HepG2 (cell line): ENCODE results near the gene CYSTM1. TPM values are rescaled to one million over a fixed set of nuclear protein-coding genes. Genes with fewer than 3 reads are reported as not detected.

Source experiments
- ATAC-seq: fragments of 200-7000 bp; cut with Tn5 transposase; 3 replicates; pipeline ENCODE4 v1.9.1; 2020; ENCODE audit warnings: mild to moderate bottlenecking, moderate library complexity
- BruUV-seq: library from RNA; stranded (reverse); fragments of 400-500 nt; replicated peaks from 2 replicates; lab custom pipeline; 2021; lab: Mats Ljungman, UMichigan
- CTCF ChIA-PET: fragments of 300-600 bp; formaldehyde crosslinking; extraction: SDS; loops from one replicate; lab custom pipeline; 2021; ENCODE audit warnings: low total read pairs, inconsistent platforms, low intra/inter-chr PET ratio; lab: Yijun Ruan, JAX
- POLR2A ChIA-PET: fragments of 350-600 bp; sonication (Branson Sonifier 250); formaldehyde crosslinking; loops from one replicate; lab custom pipeline; 2020; ENCODE audit warnings: antibody characterized with exemption, inconsistent platforms; lab: Yijun Ruan, JAX
- DNase-seq: peaks from one replicate; pipeline ENCODE4 v3.0.0-alpha.2; 2015; ENCODE audit warnings: low spot score
- FAIRE-seq: peaks from 3 replicates; lab custom pipeline; 2011; peaks lifted over from hg19 to GRCh38; lab: Jason Lieb, UNC
- H2AFZ ChIP-seq: one replicate; pipeline ENCODE4 v1.6.1; 2011; ENCODE audit warnings: low read length, inconsistent platforms
- H3K27ac ChIP-seq: fragments of 300-600 bp; 3 replicates; pipeline ENCODE4 v1.8.0; 2011; ENCODE audit warnings: mixed run types, mild to moderate bottlenecking, mixed read lengths, low read length, inconsistent platforms; ENCODE audit not compliant: insufficient read depth; ENCODE audit errors: extremely low read length
- H3K27me3 ChIP-seq, 2 experiments: fragments of 200-600 bp in 1 of 2; 2 replicates in 1 of 2; 3 replicates in 1 of 2; pipeline versions ENCODE4 v1.6.0 to v1.8.0; 2011; ENCODE audit warnings: low read length in 2 of 2, mild to moderate bottlenecking in 2 of 2, moderate library complexity in 2 of 2, inconsistent platforms in 1 of 2; ENCODE audit not compliant: insufficient read depth in 2 of 2, control insufficient read depth in 1 of 2
- H3K36me3 ChIP-seq, 2 experiments: fragments of 200-600 bp in 1 of 2; replicated peaks in 1 of 2; 2 replicates in 1 of 2; 3 replicates in 1 of 2; pipeline versions ENCODE4 v1.5.1 to v1.8.0; 2011; ENCODE audit warnings: low read length in 2 of 2, inconsistent platforms in 1 of 2; ENCODE audit not compliant: insufficient read depth in 2 of 2, control insufficient read depth in 1 of 2
- H3K4me1 ChIP-seq: 2 replicates; pipeline ENCODE4 v1.5.1; 2012; ENCODE audit warnings: low read length, inconsistent platforms; ENCODE audit not compliant: insufficient read depth
- H3K4me2 ChIP-seq: 2 replicates; pipeline ENCODE4 v1.6.0; 2011; ENCODE audit warnings: low read depth, low read length, inconsistent platforms
- H3K4me3 ChIP-seq, 3 experiments: fragments of 200-600 bp in 1 of 3; sonication (generic), shearing (Covaris generic) in 1 of 3; replicated peaks in 1 of 3; 2 replicates each; pipeline ENCODE4 v1.5.1; 2011 to 2016; ENCODE audit warnings: low read length in 3 of 3, inconsistent platforms in 2 of 3, low read depth in 2 of 3, mild to moderate bottlenecking in 2 of 3, control low read depth in 1 of 3, mixed read lengths in 1 of 3; ENCODE audit not compliant: insufficient read depth in 1 of 3
- H3K79me2 ChIP-seq: one replicate; pipeline ENCODE4 v1.6.1; 2011; ENCODE audit warnings: low read length, inconsistent platforms; ENCODE audit not compliant: insufficient read depth
- H3K9ac ChIP-seq: 2 replicates; pipeline ENCODE4 v1.6.0; 2011; ENCODE audit warnings: mild to moderate bottlenecking, low read depth, low read length, inconsistent platforms; ENCODE audit not compliant: insufficient read depth
- H3K9me3 ChIP-seq: 2 replicates; pipeline ENCODE4 v1.5.1; 2012; ENCODE audit warnings: mild to moderate bottlenecking, low read length
- H4K20me1 ChIP-seq: 2 replicates; pipeline ENCODE4 v1.6.0; 2011; ENCODE audit warnings: inconsistent platforms, mild to moderate bottlenecking, low read length, moderate library complexity; ENCODE audit not compliant: insufficient read depth
- CREM ChIP-seq, 2 experiments: sonication (generic) in 1 of 2; formaldehyde crosslinking in 1 of 2; IDR thresholded peaks; 2 replicates each; pipeline versions ENCODE4 v1.4.0 to v1.6.1; 2016 to 2020; ENCODE audit warnings: antibody characterized with exemption in 1 of 2, mild to moderate bottlenecking in 1 of 2, missing genetic modification reagents in 1 of 2
- ELF3 ChIP-seq: IDR thresholded peaks from 2 replicates; pipeline ENCODE4 v1.6.1; 2016; ENCODE audit warnings: missing genetic modification reagents, missing compliant biosample characterization
- ETV5 ChIP-seq: IDR thresholded peaks from 2 replicates; pipeline ENCODE4 v1.6.1; 2018; ENCODE audit warnings: missing biosample characterization, missing genetic modification reagents, inconsistent platforms, borderline replicate concordance
- HNF4A ChIP-seq: sonication (generic); formaldehyde crosslinking; IDR thresholded peaks from 2 replicates; pipeline ENCODE4 v1.4.0; 2020; ENCODE audit warnings: missing genetic modification reagents
- KLF11 ChIP-seq: IDR thresholded peaks from 2 replicates; pipeline ENCODE4 v1.6.1; 2016; ENCODE audit warnings: missing compliant biosample characterization
- KMT2A ChIP-seq: sonication (generic); formaldehyde crosslinking; IDR thresholded peaks from 2 replicates; pipeline ENCODE4 v1.4.0; 2020; ENCODE audit warnings: missing genetic modification reagents
- MIER3 ChIP-seq: IDR thresholded peaks from 2 replicates; pipeline ENCODE4 v1.6.1; 2016; ENCODE audit warnings: missing compliant biosample characterization, borderline replicate concordance
- NCOA2 ChIP-seq: sonication (generic); formaldehyde crosslinking; IDR thresholded peaks from 2 replicates; pipeline ENCODE4 v1.8.0; 2022; ENCODE audit warnings: inconsistent platforms
- PLRG1 ChIP-seq: fragments of 450-650 bp; conservative IDR thresholded peaks from 2 replicates; pipeline ENCODE4 v1.6.1; 2016
- POLR2G ChIP-seq: fragments of 200-400 bp; formaldehyde crosslinking; IDR thresholded peaks from 2 replicates; pipeline ENCODE4 v1.6.1; 2018; ENCODE audit warnings: mild to moderate bottlenecking, low read depth, low read length, moderate library complexity
- SALL1 ChIP-seq: sonication (generic); formaldehyde crosslinking; IDR thresholded peaks from 2 replicates; pipeline ENCODE4 v1.8.0; 2022; ENCODE audit warnings: mild to moderate bottlenecking, missing genetic modification reagents
- SRF ChIP-seq: IDR thresholded peaks from 2 replicates; pipeline ENCODE4 v1.6.1; 2011; ENCODE audit warnings: mild to moderate bottlenecking, low read depth, low read length, moderate library complexity
- TBX2 ChIP-seq: sonication (generic); formaldehyde crosslinking; IDR thresholded peaks from 2 replicates; pipeline ENCODE4 v1.5.0; 2020; ENCODE audit warnings: missing genetic modification reagents, mild to moderate bottlenecking, borderline replicate concordance
- TEAD3 ChIP-seq: optimal IDR thresholded peaks from 2 replicates; pipeline ENCODE3; 2016; ENCODE audit warnings: borderline replicate concordance
- YEATS2 ChIP-seq: sonication (generic); formaldehyde crosslinking; IDR thresholded peaks from 2 replicates; pipeline ENCODE4 v1.4.0; 2020; ENCODE audit warnings: missing genetic modification reagents, borderline replicate concordance
- ZFP1 ChIP-seq: IDR thresholded peaks from 2 replicates; pipeline ENCODE4 v1.6.1; 2016
- ZMYM3 ChIP-seq: sonication (generic); formaldehyde crosslinking; IDR thresholded peaks from 2 replicates; pipeline ENCODE4 v1.5.1; 2020; ENCODE audit warnings: mild to moderate bottlenecking, missing genetic modification reagents
- ZNF121 ChIP-seq: sonication (generic); formaldehyde crosslinking; IDR thresholded peaks from 2 replicates; pipeline ENCODE4 v1.5.0; 2020; ENCODE audit warnings: mild to moderate bottlenecking, missing genetic modification reagents
- ZNF367 ChIP-seq: sonication (generic); formaldehyde crosslinking; IDR thresholded peaks from 2 replicates; pipeline ENCODE4 v1.4.0; 2020; ENCODE audit warnings: missing genetic modification reagents, borderline replicate concordance
- WGBS: methylation state at CpG from one replicate; pipeline ENCODE4 v1.1.6; 2017; ENCODE audit warnings: low lambda C conversion rate; 5-methylcytosine and 5-hydroxymethylcytosine counted together
- in situ Hi-C: cut with HindIII; loops from 2 replicates; pipeline ENCODE4 v1.10.0; 2017; ENCODE audit warnings: low pct_unique_long_range_greater_than_20kb; ENCODE audit not compliant: extremely low pct_ligation_motif_present
- intact Hi-C: fragments of 100-400 bp; cut with micrococcal nuclease; formaldehyde crosslinking; loops from one replicate; pipeline ENCODE4 v1.10.0; 2022; ENCODE audit not compliant: unreplicated experiment
- polyA plus RNA-seq, 8 experiments: library from polyadenylated mRNA; depleted of rRNA in 3 of 8; stranded (reverse) in 7 of 8; unstranded in 1 of 8; fragments of >200 nt; fragmentation: Illumina TruSeq in 4 of 8; extraction: Trizol in 4 of 8; gene quantifications; 2 replicates each; pipeline versions ENCODE4 v1.2.1 to v1.2.3, GENCODE V29; 2011 to 2016; ENCODE audit warnings: low read depth in 4 of 8, missing spikeins in 1 of 8, mixed read lengths in 1 of 8; ENCODE audit not compliant: insufficient read depth in 1 of 8
- total RNA-seq, 5 experiments: library from RNA; depleted of rRNA; stranded (reverse); fragments of >200 nt; fragmentation: Illumina TruSeq; extraction: Trizol; gene quantifications; 2 replicates each; pipeline ENCODE4 v1.2.3, GENCODE V29; 2016; ENCODE audit warnings: low read depth in 1 of 5
- TF ChIP-seq, protein P1 (sequence below): sonication (generic); formaldehyde crosslinking; IDR thresholded peaks from 2 replicates; pipeline ENCODE4 v1.8.0; 2022; ENCODE audit warnings: mild to moderate bottlenecking, missing genetic modification reagents
- TF ChIP-seq, protein P2 (sequence below): sonication (generic); formaldehyde crosslinking; IDR thresholded peaks from 2 replicates; pipeline ENCODE4; 2020; ENCODE audit warnings: missing genetic modification reagents, mild to moderate bottlenecking, borderline replicate concordance

Gene CYSTM1
- total and polyA plus RNA-seq, 2 of the 13 experiments (the other 11 are each of a cell fraction or from before 2014, with no cell fraction given): 40.0 to 73.4 TPM

DNA sequence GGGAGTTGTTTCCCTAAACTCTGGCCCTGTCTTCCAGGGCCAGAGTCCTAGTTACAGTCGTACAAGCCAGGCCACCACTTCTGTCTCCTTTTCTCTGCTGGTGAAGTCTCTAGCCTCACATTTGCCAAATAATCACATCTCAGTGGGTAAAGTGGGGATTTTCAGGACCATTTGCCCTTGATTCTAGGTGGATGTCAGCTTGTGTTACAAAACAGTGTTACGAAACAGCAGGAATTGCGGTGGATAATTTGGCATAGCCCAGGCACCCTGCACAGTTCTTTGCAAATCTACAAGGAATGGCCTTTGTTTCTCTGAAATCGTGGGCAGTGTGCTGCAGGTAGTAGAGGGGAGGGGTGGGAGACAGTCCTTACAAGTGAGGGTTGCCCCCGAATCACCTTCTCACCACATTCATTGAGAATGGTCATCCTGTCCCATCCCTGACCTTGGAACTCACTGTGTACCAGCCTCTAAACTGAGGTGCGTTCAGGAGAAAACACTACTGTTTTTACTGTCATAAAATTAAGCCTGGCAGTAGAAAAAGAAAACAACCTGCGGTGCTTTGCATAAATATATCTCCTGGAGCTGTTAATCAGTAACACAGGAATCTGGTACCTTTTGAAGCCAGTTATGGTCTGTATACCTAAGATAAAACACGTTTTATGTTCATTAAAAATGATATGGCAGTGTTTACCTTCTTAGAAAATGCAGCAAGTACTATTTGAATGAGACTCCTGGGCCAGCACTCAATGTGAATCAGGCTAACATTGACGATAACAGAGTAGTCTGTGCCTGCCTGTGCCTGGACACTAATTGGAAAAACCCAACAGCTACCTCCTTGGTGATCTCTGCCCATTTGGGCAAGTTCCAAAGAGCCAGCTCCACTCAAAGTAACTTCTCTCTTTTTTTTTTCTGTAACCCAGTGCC lies 44.3 kb downstream of the CYSTM1 start:
- Histone ChIP-seq H2AFZ (no peak overlapping the region), H4K20me1 (no peaks in the 10 kb centered on the region), H3K79me2 (no peaks in the 10 kb centered on the region), H3K9me3 (no peaks in the 10 kb centered on the region), H3K27me3 (no peaks in the 10 kb centered on the region), H3K9ac (peak overlapping the region; percentile 18), H3K4me1 (peaks cover 71% of the 10 kb centered on the region), H3K27ac (peak overlapping the region; percentile 57), H3K4me3 (peak overlapping the region; percentile 11 to 41 (median 13); a peak in 5 of 6 replicates), H3K4me2 (peak overlapping the region; percentile 70), H3K36me3 (no peaks in the 10 kb centered on the region)
- intact Hi-C loops: no loop called here
- 2% methylated on average over 9 of the region's 9 CpGs for WGBS
- FAIRE-seq: peak; percentile 81
- no TSS peak for BruUV-seq
- ChIA-PET CTCF (no interaction called here), POLR2A (interaction anchor here (1.4 kb wide), 1 partner anchor 21 kb away, joined by 4 read pairs; no protein-coding TSS in a partner anchor)
- in situ Hi-C loops: no loop called here
- peak; percentile 38 for DNase-seq
- peak; percentile 58 for ATAC-seq
- TF ChIP-seq ETV5 (CRISPR knock-in tag) (0 out of 2 replicates have a peak, but pooled peaks have one; percentile 14), ZMYM3 (no peak), HNF4A (peak; percentile 18; the same call in 1 of the 2 replicates), YEATS2 (0 out of 2 replicates have a peak, but pooled peaks have one; percentile 30), SALL1 (CRISPR knock-in tag) (peak; percentile 56; the same call in 1 of the 2 replicates), TEAD3 (CRISPR knock-in tag) (peak; percentile 28), MIER3 (CRISPR knock-in tag) (0 out of 2 replicates have a peak, but pooled peaks have one; percentile 22), NCOA2 (0 out of 2 replicates have a peak, but pooled peaks have one; percentile 23), KMT2A (CRISPR knock-in tag) (peak; percentile 29; the same call in 1 of the 2 replicates), SRF (no peak), CREM (IDR thresholded peaks at IDR 0.05) (peak; percentile 11; the same call in 1 of the 2 replicates), CREM (CRISPR knock-in tag; IDR thresholded peaks at IDR 0.05) (no peak), ZNF121 (CRISPR knock-in tag) (0 out of 2 replicates have a peak, but pooled peaks have one; percentile 10), TBX2 (peak; percentile 31; the same call in 1 of the 2 replicates), PLRG1 (no peak), KLF11 (CRISPR knock-in tag) (no peak), ZFP1 (CRISPR knock-in tag) (0 out of 2 replicates have a peak, but pooled peaks have one; percentile 19), ELF3 (0 out of 2 replicates have a peak, but pooled peaks have one; percentile 12), POLR2G (no peak), ZNF367 (CRISPR knock-in tag) (no peak)
- TF ChIP-seq, protein P1, sequence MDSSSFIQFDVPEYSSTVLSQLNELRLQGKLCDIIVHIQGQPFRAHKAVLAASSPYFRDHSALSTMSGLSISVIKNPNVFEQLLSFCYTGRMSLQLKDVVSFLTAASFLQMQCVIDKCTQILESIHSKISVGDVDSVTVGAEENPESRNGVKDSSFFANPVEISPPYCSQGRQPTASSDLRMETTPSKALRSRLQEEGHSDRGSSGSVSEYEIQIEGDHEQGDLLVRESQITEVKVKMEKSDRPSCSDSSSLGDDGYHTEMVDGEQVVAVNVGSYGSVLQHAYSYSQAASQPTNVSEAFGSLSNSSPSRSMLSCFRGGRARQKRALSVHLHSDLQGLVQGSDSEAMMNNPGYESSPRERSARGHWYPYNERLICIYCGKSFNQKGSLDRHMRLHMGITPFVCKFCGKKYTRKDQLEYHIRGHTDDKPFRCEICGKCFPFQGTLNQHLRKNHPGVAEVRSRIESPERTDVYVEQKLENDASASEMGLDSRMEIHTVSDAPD (CRISPR knock-in tag): 0 out of 2 replicates have a peak, but pooled peaks have one; percentile 22
- TF ChIP-seq, protein P2, sequence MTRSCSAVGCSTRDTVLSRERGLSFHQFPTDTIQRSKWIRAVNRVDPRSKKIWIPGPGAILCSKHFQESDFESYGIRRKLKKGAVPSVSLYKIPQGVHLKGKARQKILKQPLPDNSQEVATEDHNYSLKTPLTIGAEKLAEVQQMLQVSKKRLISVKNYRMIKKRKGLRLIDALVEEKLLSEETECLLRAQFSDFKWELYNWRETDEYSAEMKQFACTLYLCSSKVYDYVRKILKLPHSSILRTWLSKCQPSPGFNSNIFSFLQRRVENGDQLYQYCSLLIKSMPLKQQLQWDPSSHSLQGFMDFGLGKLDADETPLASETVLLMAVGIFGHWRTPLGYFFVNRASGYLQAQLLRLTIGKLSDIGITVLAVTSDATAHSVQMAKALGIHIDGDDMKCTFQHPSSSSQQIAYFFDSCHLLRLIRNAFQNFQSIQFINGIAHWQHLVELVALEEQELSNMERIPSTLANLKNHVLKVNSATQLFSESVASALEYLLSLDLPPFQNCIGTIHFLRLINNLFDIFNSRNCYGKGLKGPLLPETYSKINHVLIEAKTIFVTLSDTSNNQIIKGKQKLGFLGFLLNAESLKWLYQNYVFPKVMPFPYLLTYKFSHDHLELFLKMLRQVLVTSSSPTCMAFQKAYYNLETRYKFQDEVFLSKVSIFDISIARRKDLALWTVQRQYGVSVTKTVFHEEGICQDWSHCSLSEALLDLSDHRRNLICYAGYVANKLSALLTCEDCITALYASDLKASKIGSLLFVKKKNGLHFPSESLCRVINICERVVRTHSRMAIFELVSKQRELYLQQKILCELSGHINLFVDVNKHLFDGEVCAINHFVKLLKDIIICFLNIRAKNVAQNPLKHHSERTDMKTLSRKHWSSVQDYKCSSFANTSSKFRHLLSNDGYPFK (CRISPR knock-in tag): no peak
